ENCODE results near the gene YOD1. TPM values are rescaled to one million over a fixed set of nuclear protein-coding genes. Genes with fewer than 3 reads are reported as not detected.

Gene YOD1
- total RNA-seq, 1 donor from 2014 or later: 7.9 TPM

DNA sequence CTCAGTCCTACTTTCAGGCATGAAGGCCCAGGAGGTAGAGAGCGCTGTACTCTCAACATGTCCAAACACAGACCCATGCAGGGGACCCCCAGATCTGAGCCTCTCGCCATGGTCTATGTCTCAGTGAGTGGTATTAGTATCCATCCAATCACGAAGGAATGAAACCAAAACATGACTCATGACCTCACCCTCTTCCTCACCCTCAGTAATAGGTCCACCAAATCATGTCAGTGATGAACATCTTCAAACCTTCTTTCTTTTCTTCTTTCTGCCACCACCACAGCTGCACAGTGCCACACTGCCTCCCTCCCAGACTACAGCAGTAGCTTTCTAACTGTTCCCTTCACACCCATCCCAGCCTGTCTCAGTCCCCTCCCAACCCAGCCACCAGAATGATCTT lies 35.2 kb downstream of the YOD1 start:
- DNase-seq (no peak), ATAC-seq (no peak)
- TF ChIP-seq, protein P1, sequence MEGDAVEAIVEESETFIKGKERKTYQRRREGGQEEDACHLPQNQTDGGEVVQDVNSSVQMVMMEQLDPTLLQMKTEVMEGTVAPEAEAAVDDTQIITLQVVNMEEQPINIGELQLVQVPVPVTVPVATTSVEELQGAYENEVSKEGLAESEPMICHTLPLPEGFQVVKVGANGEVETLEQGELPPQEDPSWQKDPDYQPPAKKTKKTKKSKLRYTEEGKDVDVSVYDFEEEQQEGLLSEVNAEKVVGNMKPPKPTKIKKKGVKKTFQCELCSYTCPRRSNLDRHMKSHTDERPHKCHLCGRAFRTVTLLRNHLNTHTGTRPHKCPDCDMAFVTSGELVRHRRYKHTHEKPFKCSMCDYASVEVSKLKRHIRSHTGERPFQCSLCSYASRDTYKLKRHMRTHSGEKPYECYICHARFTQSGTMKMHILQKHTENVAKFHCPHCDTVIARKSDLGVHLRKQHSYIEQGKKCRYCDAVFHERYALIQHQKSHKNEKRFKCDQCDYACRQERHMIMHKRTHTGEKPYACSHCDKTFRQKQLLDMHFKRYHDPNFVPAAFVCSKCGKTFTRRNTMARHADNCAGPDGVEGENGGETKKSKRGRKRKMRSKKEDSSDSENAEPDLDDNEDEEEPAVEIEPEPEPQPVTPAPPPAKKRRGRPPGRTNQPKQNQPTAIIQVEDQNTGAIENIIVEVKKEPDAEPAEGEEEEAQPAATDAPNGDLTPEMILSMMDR (IDR thresholded peaks at IDR 0.05): no peak
- Histone ChIP-seq H3K27me3 (ENCODE audit: low read depth) (peaks cover 3% of the 10 kb centered on the region), H3K4me1 (peaks cover 23% of the 10 kb centered on the region), H3K27ac (no peak overlapping the region), H3K9me3 (no peaks in the 10 kb centered on the region), H3K36me3 (no peaks in the 10 kb centered on the region), H3K4me3 (no peak overlapping the region)
- intact Hi-C loops (cut with DNase I): no loop called here

DNA sequence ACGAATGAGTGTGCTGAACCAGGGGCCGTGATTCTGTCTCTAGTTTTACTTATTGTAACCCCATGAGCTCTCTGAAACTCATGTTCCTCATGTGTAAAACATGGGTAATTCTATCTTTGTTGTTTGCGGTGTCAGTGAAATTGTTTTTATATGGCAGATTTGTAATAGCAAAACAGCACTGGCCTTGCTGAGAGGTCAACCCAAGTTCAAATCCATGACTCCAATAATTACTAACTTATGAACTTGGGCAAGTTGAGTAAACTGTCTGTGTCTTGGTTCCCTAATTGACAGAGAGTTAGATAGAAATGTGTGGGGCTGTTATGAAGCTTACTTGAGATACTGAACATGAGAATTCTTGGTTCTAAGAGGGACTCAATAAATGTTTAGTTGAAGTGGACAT lies 36.3 kb downstream of the YOD1 start:
- Histone ChIP-seq H3K27ac (no peak overlapping the region), H3K9me3 (no peaks in the 10 kb centered on the region), H3K27me3 (ENCODE audit: low read depth) (peaks cover 3% of the 10 kb centered on the region), H3K4me1 (peaks cover 20% of the 10 kb centered on the region), H3K4me3 (no peak overlapping the region), H3K36me3 (no peaks in the 10 kb centered on the region)
- intact Hi-C loops (cut with DNase I): no loop called here
- ATAC-seq: no peak
- TF ChIP-seq, protein P1 (IDR thresholded peaks at IDR 0.05): no peak
- DNase-seq: no peak

DNA sequence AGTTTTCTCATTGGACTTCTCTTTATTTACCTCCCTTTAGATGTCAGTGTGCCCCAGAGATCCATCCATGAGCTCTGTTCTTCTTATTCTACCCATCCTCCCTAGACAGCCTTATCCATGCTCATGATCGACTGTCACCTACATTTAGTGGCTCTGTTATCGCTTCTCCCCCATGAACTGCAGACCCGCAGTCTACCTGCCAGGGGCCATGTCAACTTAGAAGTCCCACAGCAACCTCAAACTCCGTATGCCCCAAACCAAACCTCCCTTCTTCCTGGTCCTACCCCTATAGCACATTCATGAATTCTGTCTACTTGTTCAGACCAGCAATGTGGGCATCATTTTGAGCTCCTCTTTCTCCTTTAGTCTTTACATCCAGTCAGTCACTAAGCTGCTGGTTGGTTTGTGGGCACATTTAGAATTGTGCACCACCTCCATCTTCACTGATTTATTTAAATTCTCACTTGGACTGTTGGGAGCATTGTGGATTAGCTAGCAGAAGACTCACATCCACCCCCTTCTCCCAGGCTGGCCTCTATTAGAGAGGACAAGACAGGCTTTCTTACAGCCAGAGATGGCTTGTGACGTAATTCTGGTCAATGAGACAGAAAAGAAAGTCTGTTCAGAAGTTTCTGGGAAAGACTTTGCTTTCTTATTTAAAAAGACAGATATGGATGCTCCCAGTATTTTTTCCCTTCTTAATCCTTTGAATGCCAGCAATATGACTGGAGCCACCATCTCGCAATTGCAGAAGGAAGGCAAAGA lies 37.5 kb downstream of the YOD1 start:
- intact Hi-C loops (cut with DNase I): no loop called here
- no peak for ATAC-seq

DNA sequence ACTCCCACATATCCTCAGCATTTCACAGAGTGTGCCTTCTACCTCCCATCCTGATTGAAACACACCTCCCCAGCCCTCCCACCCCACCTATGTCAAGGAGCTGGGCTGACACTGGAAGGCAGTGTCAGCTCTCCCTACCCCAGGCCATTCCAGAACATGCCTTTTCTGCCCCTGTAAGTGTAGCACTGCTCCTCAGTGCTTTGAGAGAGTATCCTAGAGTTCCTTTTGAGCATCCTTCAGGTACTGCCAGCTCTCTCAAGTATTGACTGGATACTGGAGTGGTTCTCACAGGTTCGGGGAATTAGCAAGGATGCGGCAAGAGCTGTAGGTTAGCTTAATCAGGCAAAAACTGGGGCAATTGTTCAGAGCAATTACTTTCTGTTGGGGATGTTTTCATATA lies 40.3 kb downstream of the YOD1 start:
- Histone ChIP-seq H3K27ac (peak overlapping the region; percentile 72), H3K36me3 (no peaks in the 10 kb centered on the region), H3K4me1 (peaks cover 22% of the 10 kb centered on the region), H3K27me3 (ENCODE audit: low read depth) (peaks cover 3% of the 10 kb centered on the region), H3K4me3 (no peak overlapping the region), H3K9me3 (no peaks in the 10 kb centered on the region)
- ATAC-seq: peak; percentile 51 to 69
- TF ChIP-seq, protein P1 (IDR thresholded peaks at IDR 0.05): no peak
- intact Hi-C loops (cut with DNase I): no loop called here
- no peak for DNase-seq

More for the DNA sequence above, 37.5 kb downstream of the YOD1 start:
- H3K27ac ChIP-seq: no peak overlapping the region
- H3K9me3 ChIP-seq: no peaks in the 10 kb centered on the region
- peaks cover 3% of the 10 kb centered on the region for H3K27me3 ChIP-seq (ENCODE audit: low read depth)
- H3K4me1 ChIP-seq: peaks cover 18% of the 10 kb centered on the region
- TF ChIP-seq, protein P1 (IDR thresholded peaks at IDR 0.05): no peak
- DNase-seq: no peak
- H3K36me3 ChIP-seq: no peaks in the 10 kb centered on the region
- H3K4me3 ChIP-seq: no peak overlapping the region

DNA sequence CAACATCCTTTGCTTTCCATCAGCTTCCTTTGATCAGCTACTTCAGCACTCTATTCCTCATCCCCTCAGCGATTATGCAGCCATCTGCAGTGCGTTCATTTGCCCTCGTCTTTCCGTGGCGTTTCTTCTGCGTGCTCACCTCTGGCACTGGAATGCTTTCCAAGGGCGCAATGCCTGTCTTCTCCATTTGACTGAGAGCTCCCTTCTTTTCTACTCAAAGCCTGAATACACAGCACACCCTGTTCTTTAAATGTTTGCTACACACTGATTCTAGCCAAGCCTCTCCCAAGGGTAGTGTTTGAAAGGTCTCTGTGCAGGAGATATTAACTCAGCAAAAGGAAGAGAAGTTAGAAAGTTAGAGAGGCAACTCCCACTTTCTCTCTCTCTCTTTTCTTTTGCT lies 41.1 kb downstream of the YOD1 start:
- no peaks in the 10 kb centered on the region for H3K9me3 ChIP-seq
- peaks cover 29% of the 10 kb centered on the region for H3K4me1 ChIP-seq
- no peaks in the 10 kb centered on the region for H3K36me3 ChIP-seq
- peak overlapping the region; percentile 72 for H3K27ac ChIP-seq
- peaks cover 3% of the 10 kb centered on the region for H3K27me3 ChIP-seq (ENCODE audit: low read depth)
- DNase-seq: peak; percentile 64
- no peak overlapping the region for H3K4me3 ChIP-seq
- intact Hi-C loops (cut with DNase I): no loop called here
- ATAC-seq: peak; percentile 83 to 87
- TF ChIP-seq, protein P1 (IDR thresholded peaks at IDR 0.05): no peak
